Smooth muscle cell (in vitro differentiated cells): ENCODE results near the gene CD247. TPM values are rescaled to one million over a fixed set of nuclear protein-coding genes. Genes with fewer than 3 reads are reported as not detected.

Experiments used
- DNase-seq: peaks from one replicate; lab custom pipeline; 2025; ENCODE audit not compliant: unreplicated experiment; lab: John Stamatoyannopoulos, UW
- H2AFZ ChIP-seq: fragments of 200-600 bp; sonication (generic); 2 replicates; pipeline ENCODE4 v1.6.0; 2016; ENCODE audit warnings: antibody characterized with exemption, low read depth, mild to moderate bottlenecking
- H3F3A ChIP-seq: fragments of 200-600 bp; sonication (generic); 2 replicates; pipeline ENCODE4 v1.6.0; 2017; ENCODE audit warnings: antibody characterized with exemption, low read depth
- H3K27ac ChIP-seq: fragments of 200-600 bp; sonication (generic); 2 replicates; pipeline ENCODE4 v1.5.1; 2016; ENCODE audit warnings: low read depth, mild to moderate bottlenecking
- H3K27me3 ChIP-seq: fragments of 200-600 bp; sonication (generic); 2 replicates; pipeline ENCODE4 v1.6.1; 2016; ENCODE audit warnings: low read depth, mild to moderate bottlenecking
- H3K36me3 ChIP-seq: fragments of 200-600 bp; sonication (generic); 2 replicates; pipeline ENCODE4 v1.5.1; 2016; ENCODE audit warnings: low read depth
- H3K4me1 ChIP-seq: fragments of 200-600 bp; sonication (generic); 2 replicates; pipeline ENCODE4 v1.5.1; 2016; ENCODE audit warnings: low read depth
- H3K4me2 ChIP-seq: fragments of 200-600 bp; sonication (generic); 2 replicates; pipeline ENCODE4 v1.6.0; 2016; ENCODE audit warnings: mild to moderate bottlenecking
- H3K4me3 ChIP-seq: fragments of 200-600 bp; sonication (generic); 2 replicates; pipeline ENCODE4 v1.5.1; 2016; ENCODE audit warnings: mild to moderate bottlenecking
- H3K79me2 ChIP-seq: fragments of 200-600 bp; sonication (generic); 2 replicates; pipeline ENCODE4 v1.6.0; 2016; ENCODE audit warnings: low read depth, mild to moderate bottlenecking
- H3K9ac ChIP-seq: fragments of 200-600 bp; sonication (generic); 2 replicates; pipeline ENCODE4 v1.6.0; 2016; ENCODE audit warnings: low read depth
- H3K9me3 ChIP-seq: fragments of 200-600 bp; sonication (generic); replicated peaks from 2 replicates; pipeline ENCODE4 v1.5.1; 2016; ENCODE audit warnings: low read depth
- H4K20me1 ChIP-seq: fragments of 200-600 bp; sonication (generic); 2 replicates; pipeline ENCODE4 v1.6.0; 2016; ENCODE audit warnings: low read depth
- WGBS: methylation state at CpG from one replicate; pipeline ENCODE4 v1.1.7; 2016; ENCODE audit warnings: low lambda C conversion rate; 5-methylcytosine and 5-hydroxymethylcytosine counted together
- polyA plus RNA-seq: library from polyadenylated mRNA; unstranded; fragments of >200 nt; fragmentation: Nextera tagmentation; extraction: Ambion mirVana; gene quantifications from 2 replicates; pipeline ENCODE4 v1.2.1, GENCODE V29; 2016
- total RNA-seq: library from RNA; depleted of rRNA; stranded (reverse); fragments of >200 nt; gene quantifications from 2 replicates; pipeline ENCODE4 v1.2.3, GENCODE V29; 2014
- TF ChIP-seq, protein P1 (sequence below): fragments of 200-600 bp; sonication (generic); IDR thresholded peaks from 2 replicates; pipeline ENCODE4 v1.5.1; 2017; ENCODE audit warnings: borderline replicate concordance, mild to moderate bottlenecking, antibody characterized with exemption; ENCODE audit not compliant: insufficient read depth, poor library complexity, severe bottlenecking

Gene CD247
- total and polyA plus RNA-seq, 2 experiments from 2014 or later: 0.13 TPM; not detected in 1

DNA sequence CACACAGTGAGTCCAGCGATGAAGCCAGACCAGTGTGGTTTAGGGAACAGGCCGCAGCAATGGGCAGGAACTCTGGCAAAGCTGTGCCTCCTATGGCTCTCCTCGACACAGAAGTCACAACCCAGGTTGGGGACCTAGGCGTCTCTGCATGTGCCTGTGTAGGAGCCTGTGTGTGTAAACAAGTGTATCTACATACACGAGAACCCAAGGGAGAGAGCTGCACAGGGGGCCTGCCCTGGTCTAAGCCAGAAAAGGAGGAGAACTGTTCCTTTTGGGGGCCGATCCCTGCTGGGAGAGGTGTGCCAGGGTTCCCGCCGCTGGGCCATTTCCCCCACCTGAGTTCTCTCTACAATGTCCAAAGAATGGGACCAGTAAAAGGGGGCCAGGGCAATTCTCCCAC, 56.0 kb downstream of the CD247 start:
- Histone ChIP-seq H3K79me2 (no peaks in the 10 kb centered on the region), H4K20me1 (no peaks in the 10 kb centered on the region), H3K9me3 (no peaks in the 10 kb centered on the region), H3K27ac (no peak overlapping the region), H3K9ac (no peak overlapping the region), H3K4me2 (no peak overlapping the region), H3K4me3 (no peak overlapping the region), H3K36me3 (no peaks in the 10 kb centered on the region), H3K27me3 (peaks cover under 1% of the 10 kb centered on the region), H3F3A (peaks cover 3% of the 10 kb centered on the region), H3K4me1 (peaks cover 18% of the 10 kb centered on the region), H2AFZ (no peak overlapping the region)
- WGBS: 94% methylated on average over 8 of the region's 8 CpGs
- DNase-seq: no peak
- TF ChIP-seq, protein P1, sequence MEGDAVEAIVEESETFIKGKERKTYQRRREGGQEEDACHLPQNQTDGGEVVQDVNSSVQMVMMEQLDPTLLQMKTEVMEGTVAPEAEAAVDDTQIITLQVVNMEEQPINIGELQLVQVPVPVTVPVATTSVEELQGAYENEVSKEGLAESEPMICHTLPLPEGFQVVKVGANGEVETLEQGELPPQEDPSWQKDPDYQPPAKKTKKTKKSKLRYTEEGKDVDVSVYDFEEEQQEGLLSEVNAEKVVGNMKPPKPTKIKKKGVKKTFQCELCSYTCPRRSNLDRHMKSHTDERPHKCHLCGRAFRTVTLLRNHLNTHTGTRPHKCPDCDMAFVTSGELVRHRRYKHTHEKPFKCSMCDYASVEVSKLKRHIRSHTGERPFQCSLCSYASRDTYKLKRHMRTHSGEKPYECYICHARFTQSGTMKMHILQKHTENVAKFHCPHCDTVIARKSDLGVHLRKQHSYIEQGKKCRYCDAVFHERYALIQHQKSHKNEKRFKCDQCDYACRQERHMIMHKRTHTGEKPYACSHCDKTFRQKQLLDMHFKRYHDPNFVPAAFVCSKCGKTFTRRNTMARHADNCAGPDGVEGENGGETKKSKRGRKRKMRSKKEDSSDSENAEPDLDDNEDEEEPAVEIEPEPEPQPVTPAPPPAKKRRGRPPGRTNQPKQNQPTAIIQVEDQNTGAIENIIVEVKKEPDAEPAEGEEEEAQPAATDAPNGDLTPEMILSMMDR: no peak

DNA sequence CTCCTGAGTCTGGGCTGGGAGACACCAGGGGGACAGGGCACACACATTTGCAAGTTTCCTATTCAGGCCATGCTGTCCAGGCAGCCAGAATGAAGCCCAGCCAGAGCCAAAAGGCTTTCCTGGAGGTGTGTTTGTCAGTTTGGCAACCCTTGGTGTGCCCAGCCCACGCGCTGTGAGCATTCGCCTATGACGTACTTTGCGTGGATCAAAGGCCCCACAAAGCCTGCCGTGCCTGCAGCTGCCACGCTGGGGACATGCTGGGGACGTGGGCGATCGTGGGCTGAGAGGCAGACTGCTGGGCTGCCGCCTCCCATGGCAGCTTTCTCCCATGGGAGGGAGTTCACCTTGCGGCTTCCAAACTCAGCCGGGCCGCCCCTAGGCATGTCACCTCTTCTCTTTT, 57.5 kb downstream of the CD247 start:
- no peaks in the 10 kb centered on the region for H3K9me3 ChIP-seq
- H3K4me1 ChIP-seq: peaks cover 15% of the 10 kb centered on the region
- H3F3A ChIP-seq: no peaks in the 10 kb centered on the region
- H3K36me3 ChIP-seq: no peaks in the 10 kb centered on the region
- 94% methylated on average over 14 of the region's 14 CpGs for WGBS
- peaks cover 2% of the 10 kb centered on the region for H3K27me3 ChIP-seq
- no peak for DNase-seq
- H3K9ac ChIP-seq: no peak overlapping the region
- H3K79me2 ChIP-seq: no peaks in the 10 kb centered on the region
- H3K4me2 ChIP-seq: no peak overlapping the region
- TF ChIP-seq, protein P1: no peak
- H3K27ac ChIP-seq: no peak overlapping the region
- no peak overlapping the region for H2AFZ ChIP-seq
- H3K4me3 ChIP-seq: no peak overlapping the region
- H4K20me1 ChIP-seq: no peaks in the 10 kb centered on the region

DNA sequence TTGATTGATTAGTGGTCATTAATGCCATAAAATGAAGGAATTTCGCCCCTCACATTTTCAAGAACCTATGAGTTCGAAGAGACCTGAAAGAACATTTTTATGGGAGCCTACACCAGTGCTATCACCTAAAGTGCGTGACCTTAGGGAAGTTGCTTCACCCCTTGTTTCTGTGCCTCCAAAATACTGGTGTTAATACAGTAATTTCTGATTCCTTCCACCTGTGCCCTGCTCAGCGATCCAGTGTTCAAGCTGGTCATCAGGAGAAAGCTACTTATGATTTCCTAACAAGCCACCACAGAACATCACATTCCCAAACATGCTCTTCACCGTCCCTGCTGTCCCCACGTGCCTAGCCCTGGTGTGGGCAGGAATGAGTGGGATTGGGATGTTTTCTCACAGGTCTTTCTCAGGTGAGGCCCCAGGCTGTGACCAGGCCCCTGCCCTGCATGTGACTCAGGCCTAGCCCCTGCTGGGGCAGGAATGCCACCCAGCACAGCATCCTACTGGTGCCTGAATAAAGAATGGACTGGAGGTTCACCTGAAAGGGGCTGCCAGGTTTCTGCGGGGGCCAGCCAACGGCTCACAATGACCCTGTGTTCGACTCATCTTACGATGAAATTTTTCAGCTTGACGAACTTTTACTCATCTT, 60.3 kb downstream of the CD247 start:
- H3K4me2 ChIP-seq: no peak overlapping the region
- DNase-seq: no peak
- TF ChIP-seq, protein P1: no peak
- no peak overlapping the region for H2AFZ ChIP-seq
- no peak overlapping the region for H3K9ac ChIP-seq
- no peak overlapping the region for H3K4me3 ChIP-seq
- no peaks in the 10 kb centered on the region for H3F3A ChIP-seq
- no peaks in the 10 kb centered on the region for H3K79me2 ChIP-seq
- H3K4me1 ChIP-seq: peaks cover 7% of the 10 kb centered on the region
- no peaks in the 10 kb centered on the region for H3K36me3 ChIP-seq
- no peaks in the 10 kb centered on the region for H4K20me1 ChIP-seq
- H3K27ac ChIP-seq: no peak overlapping the region
- no peaks in the 10 kb centered on the region for H3K9me3 ChIP-seq
- H3K27me3 ChIP-seq: peaks cover 13% of the 10 kb centered on the region
- 82% methylated on average over 11 of the region's 11 CpGs for WGBS

DNA sequence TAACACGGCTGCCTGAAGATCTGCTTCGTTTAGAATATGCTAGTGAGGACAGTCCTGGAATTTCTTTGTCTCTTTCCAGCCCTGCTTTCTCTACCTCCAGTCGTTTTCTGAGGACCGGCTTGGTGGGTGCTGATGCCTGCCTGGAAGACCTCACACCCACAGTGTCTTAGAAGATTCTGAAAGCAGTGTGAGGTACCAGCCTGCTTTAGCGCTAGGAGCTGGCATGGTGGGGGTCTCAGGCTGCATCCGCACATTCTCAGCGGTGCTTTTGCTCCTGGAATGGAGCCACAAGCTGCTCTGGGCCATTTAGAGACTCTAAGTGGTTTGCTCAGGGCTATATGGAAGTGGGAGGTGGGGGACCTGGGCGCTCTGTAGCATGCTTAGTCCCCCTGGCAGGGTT, 61.4 kb downstream of the CD247 start:
- Histone ChIP-seq H3K4me2 (no peak overlapping the region), H4K20me1 (no peaks in the 10 kb centered on the region), H3K36me3 (no peaks in the 10 kb centered on the region), H3K4me3 (no peak overlapping the region), H3F3A (no peaks in the 10 kb centered on the region), H2AFZ (no peak overlapping the region), H3K9me3 (no peaks in the 10 kb centered on the region), H3K9ac (no peak overlapping the region), H3K79me2 (no peaks in the 10 kb centered on the region), H3K27ac (no peak overlapping the region), H3K27me3 (peaks cover 13% of the 10 kb centered on the region), H3K4me1 (peaks cover 7% of the 10 kb centered on the region)
- TF ChIP-seq, protein P1: no peak
- DNase-seq: no peak
- WGBS: 71% methylated on average over 8 of the region's 8 CpGs
